RCC 7860 (cell line): Measurements from ENCODE around the gene SOX5.

Experiments used
- DNase-seq: peaks from one replicate; pipeline ENCODE4 v3.0.0-alpha.2; 2015; ENCODE audit warnings: low spot score
- FAIRE-seq: peaks from 2 replicates; lab custom pipeline; 2012; peaks lifted over from hg19 to GRCh38; lab: Jason Lieb, UNC

Gene SOX5

GRCh38 chr12:23630524-23630923 lies 318.9 kb downstream of the SOX5 start:
- DNase-seq = no peak
- FAIRE-seq = no peak

- DNase-seq = no peak
- no peak for FAIRE-seq
These were observed 320.7 kb downstream of the SOX5 start for GRCh38 chr12:23628806-23629205.

- FAIRE-seq = no peak
- no peak for DNase-seq
These were observed 322.7 kb downstream of the SOX5 start for GRCh38 chr12:23626791-23627190.

- no peak for DNase-seq
- FAIRE-seq = no peak
These were observed 327.6 kb downstream of the SOX5 start for GRCh38 chr12:23621900-23622299.

- no peak for DNase-seq
These were observed 330.8 kb downstream of the SOX5 start for GRCh38 chr12:23618718-23619117.

DNA sequence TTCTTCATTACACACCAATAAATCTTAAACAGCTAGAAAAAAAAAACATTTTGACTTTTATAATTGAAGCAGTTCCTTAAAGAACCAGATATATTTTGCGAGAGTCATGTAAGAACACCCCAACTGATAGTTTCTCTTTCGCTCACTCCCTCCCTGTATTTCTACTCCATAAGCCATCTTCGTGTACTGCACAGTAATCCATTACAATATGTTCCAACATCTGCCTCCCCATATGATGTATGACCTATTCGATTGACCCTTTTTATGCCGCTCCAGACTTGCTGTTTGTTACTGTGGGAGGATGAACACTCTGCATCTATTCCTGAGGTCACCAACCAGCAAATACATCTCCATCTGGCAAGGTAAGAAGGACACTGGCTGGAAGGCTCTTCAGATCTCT lies 331.7 kb downstream of the SOX5 start:
- DNase-seq (no peak), FAIRE-seq (no peak)

More at GRCh38 chr12:23618718-23619117, 330.8 kb downstream of the SOX5 start:
- FAIRE-seq = no peak

GRCh38 chr12:23614280-23614679 lies 335.2 kb downstream of the SOX5 start:
- DNase-seq (no peak), FAIRE-seq (no peak)

DNA sequence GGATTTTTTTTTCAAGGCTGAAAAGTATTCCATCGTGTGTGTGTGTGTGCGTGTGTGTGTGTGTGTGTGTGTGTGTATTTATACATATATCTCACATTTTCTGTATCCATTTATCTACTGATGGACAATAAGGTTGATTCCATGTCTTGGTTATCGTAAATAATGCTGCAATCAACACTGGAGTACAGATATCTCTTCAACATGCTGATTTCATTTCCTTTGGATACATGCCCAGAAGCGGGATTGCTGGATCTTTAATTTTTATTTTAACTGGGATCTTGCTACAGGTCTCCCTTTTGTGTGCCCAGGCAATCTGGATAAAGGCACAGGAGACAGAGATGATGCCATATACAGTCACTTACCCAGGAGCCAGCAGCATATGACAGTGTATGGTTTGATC lies 338.1 kb downstream of the SOX5 start:
- FAIRE-seq = no peak

DNA sequence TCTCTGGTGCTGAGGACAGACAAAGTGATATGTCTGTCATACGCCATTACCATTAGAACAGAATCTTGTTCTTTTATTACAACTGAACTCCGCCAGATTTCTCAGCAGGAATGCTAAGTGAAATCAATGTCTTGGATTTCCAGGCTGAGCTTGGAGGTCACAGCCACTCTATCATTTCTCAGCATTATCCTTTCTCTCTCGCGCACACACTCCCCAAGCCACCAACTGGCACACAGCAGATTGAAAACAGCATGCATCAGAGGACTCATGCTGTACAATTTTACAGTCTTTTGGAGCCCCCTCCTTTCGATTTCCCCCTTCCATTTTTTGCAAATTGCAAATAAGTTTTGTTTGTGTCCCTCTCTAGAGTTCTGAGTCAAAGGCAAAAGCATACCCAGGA lies 348.6 kb downstream of the SOX5 start:
- no peak for FAIRE-seq

More for the DNA sequence above, 338.1 kb downstream of the SOX5 start:
- no peak for DNase-seq

GRCh38 chr12:23596568-23596967 lies 352.9 kb downstream of the SOX5 start:
- FAIRE-seq (no peak), DNase-seq (no peak)

More for the DNA sequence above, 348.6 kb downstream of the SOX5 start:
- no peak for DNase-seq

DNA sequence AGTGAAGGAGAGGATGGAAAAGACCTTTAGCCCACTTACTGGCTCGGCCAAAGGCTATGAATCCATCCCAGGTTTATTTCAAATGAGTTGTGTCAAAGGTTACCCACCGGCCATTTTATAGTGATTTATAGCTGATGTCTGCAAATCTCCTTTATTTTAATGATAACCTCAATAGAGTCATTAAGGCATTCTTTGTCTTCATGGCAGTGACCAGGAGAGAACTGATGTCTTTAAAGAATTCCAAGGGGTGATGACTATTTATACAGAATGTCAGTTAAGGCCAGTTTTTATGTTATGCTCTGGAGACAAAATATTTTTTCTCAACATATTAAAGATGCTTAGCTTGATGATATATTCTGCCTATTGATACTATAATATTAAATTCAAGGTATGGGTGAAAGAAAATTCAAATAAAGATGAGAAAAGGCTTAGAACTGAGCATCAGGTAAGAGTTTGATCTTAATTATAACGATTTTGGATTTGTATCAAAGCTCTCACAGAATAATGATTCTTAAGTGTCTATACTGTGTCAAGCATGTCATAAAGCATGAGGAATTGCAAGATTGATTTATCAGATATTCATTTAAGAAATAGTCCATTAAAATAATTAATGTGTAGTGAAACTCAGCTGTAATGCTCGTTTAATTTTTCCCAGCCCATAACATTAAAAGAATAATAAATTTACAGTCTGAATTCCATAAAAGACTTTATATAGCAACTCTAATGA lies 361.5 kb downstream of the SOX5 start:
- FAIRE-seq = no peak
- no peak for DNase-seq

- no peak for FAIRE-seq
- no peak for DNase-seq
These were observed 363.7 kb downstream of the SOX5 start for GRCh38 chr12:23585782-23586163.

- DNase-seq (no peak), FAIRE-seq (no peak)
These were observed 364.2 kb downstream of the SOX5 start for GRCh38 chr12:23585156-23585781.

- DNase-seq (no peak), FAIRE-seq (no peak)
These were observed 367.6 kb downstream of the SOX5 start for GRCh38 chr12:23581913-23582312.

DNA sequence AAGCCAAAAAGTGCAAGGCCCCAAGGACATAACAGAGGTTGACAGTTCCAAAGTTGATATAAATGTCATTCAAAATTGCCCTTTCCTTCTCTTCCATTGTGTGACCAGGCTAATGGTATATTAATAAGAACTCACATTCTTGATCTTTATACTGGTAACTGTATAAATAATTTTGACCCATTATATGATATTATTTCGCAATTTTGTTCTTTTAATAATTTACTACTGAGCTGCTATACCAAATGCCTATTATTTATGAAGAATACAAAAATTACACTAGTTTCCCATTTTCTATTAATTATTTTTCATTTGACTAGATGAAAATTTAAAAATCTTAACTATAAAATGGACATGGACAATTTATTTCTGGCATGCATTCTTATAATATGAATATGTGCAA lies 370.2 kb downstream of the SOX5 start:
- DNase-seq = no peak
- no peak for FAIRE-seq

GRCh38 chr12:23576372-23576771 lies 373.1 kb downstream of the SOX5 start:
- FAIRE-seq (no peak), DNase-seq (no peak)

DNA sequence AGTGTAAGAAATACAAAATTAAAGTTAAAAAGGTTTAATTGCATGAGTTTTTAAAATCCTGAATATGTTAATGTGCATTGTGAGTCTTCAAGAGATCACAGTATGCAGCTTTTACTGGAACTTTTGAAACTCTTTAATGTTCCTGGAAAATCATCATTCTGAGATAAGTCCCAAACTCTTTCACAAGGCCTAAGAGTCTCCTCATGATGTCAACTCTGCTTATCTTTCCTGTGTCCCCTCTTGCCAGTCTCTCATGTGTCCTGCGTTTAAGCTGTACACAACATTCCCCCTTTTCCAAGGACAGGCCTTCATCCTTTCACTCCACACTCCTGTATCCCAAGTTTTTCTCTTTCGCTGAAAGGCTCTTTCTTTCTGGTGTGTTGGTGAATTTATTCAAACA lies 380.1 kb downstream of the SOX5 start:
- FAIRE-seq = no peak
- DNase-seq = no peak

- no peak for DNase-seq
- no peak for FAIRE-seq
These were observed 383.3 kb downstream of the SOX5 start for GRCh38 chr12:23566133-23566532.

DNA sequence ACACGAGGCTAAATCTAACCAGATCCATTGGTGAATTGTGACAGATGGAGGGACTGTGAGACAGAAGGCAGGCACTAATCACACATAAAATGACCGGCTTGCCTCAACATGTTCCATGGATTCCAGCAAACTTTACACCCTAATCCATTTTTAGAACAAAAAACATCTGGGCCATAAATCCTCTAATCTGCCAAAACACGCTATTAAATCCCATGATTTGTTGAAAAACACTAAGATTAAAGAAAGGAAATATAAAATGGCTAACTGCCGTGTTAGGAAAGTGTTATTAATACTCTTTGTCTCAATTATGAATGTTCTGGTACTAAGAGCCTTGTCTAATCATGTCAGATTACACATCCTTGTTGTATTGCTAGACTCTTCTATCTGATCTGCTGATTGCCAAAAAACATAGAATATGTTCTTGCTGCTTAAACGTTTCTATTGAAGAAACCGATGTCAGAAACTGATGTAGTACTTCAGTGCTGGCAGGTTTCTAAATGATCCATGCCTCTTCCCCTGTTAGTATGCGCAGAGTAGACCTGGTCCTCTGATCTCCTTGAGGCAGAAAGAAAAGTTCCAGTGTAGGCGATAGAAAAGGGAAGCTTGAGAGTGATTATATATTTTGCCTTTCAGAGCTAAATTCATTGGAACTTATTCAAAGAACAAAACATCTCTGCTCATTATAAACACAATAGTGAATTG lies 384.9 kb downstream of the SOX5 start:
- FAIRE-seq (no peak), DNase-seq (no peak)

DNA sequence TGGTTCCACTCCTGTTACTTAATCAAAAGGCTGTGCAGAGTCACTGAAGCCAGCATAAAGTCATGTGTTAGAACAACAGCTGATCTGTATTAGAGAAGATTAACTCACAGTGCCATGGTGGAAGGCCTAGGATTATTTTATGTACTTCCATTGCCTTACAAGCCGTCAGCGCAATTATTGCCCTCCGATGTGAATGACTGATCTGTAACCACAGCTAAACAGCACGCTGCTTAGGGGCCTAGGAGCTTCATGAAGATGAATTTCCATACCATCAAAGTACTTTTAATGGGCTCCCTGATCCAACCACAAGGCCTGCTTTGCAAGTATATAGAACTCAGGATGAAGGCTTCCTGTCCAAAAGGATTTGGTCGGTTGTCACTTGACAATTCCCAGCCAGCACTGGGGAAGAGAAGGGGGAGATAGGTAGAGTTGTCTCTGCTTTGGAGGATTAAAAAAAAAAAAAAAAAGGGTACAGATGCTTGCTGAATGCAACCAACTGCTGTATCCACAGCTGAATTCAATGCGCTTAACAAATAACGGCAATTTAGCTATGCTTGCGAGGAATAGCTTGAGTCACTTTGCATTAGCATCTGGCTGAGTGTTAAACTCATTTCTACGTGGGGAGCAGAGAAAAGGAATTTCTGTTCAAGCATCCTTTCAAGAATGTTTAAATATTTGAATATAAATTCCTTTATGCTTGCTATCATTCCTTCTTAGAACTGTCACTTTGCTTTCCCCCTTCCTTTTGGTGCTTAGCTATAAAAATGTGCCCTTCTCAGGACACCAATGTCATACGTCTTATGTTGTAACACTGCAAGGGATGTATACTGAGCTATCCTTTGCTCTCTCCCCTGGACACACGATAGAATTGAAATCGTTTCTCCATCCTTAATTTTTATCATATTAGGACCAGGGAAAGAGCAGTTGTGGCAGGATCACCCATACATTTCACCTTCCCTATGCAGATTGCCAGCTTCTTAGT lies 387.8 kb downstream of the SOX5 start:
- DNase-seq (no peak), FAIRE-seq (no peak)

DNA sequence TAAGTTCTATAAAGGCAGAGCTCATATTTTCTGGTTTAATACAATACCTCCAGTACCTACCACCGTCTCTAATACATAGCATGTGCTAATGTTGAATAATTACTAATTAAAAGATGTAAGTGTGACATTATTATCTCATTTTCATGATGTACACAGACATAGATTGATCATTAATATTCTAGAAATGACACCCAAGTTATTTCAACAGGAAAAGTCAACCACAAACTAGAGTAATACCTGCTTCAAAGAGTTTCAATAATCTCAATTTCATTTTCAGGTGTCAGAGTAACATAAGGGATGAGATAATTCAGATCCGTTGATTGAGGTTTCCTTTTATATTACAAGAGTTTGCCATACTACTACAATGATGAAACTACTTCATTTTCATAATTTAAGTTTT lies 388.9 kb downstream of the SOX5 start:
- no peak for FAIRE-seq
- no peak for DNase-seq
